ENCODE measurements around the gene NRP1.

The NRP1 gene

GRCh38 chr10:33152750-33153149, 181.7 kb downstream of the NRP1 start:
- TF ChIP-seq TAF1 (IDR thresholded peaks at IDR 0.05; ENCODE audit: low read depth) (no peak), NFIC (IDR thresholded peaks at IDR 0.05) (no peak)

- TF ChIP-seq ZBTB7A (IDR thresholded peaks at IDR 0.05; ENCODE audit: low read depth) = no peak
- TF ChIP-seq CREB1 (IDR thresholded peaks at IDR 0.05; ENCODE audit: low read depth) = no peak
- TF ChIP-seq CEBPB (IDR thresholded peaks at IDR 0.05) = no peak
- no peak for TF ChIP-seq YY1 (IDR thresholded peaks at IDR 0.05; ENCODE audit: low read depth)
- TF ChIP-seq EP300 (IDR thresholded peaks at IDR 0.05; ENCODE audit: borderline replicate concordance) = no peak
- no peak for TF ChIP-seq TCF12 (IDR thresholded peaks at IDR 0.05; ENCODE audit: low read depth)
- TF ChIP-seq TEAD4 (IDR thresholded peaks at IDR 0.05) = no peak
- TF ChIP-seq MAX (IDR thresholded peaks at IDR 0.05) = no peak
- no peak for TF ChIP-seq FOXM1 (IDR thresholded peaks at IDR 0.05; ENCODE audit: borderline replicate concordance, low read depth)
- no peak for TF ChIP-seq EGR1 (IDR thresholded peaks at IDR 0.05)
- no peak for TF ChIP-seq NFIC (IDR thresholded peaks at IDR 0.05)
- TF ChIP-seq USF1 (IDR thresholded peaks at IDR 0.05) = no peak
- TF ChIP-seq TAF1 (IDR thresholded peaks at IDR 0.05; ENCODE audit: low read depth) = no peak
- no peak for TF ChIP-seq RAD21 (IDR thresholded peaks at IDR 0.05; ENCODE audit: low read depth)
- no peak for TF ChIP-seq REST (IDR thresholded peaks at IDR 0.05; ENCODE audit: low read depth)
Measured at GRCh38 chr10:33152146-33152545, 182.3 kb downstream of the NRP1 start.

- TF ChIP-seq TEAD4 (IDR thresholded peaks at IDR 0.05) (no peak), TCF12 (IDR thresholded peaks at IDR 0.05; ENCODE audit: low read depth) (no peak), CREB1 (IDR thresholded peaks at IDR 0.05; ENCODE audit: low read depth) (no peak), YY1 (IDR thresholded peaks at IDR 0.05; ENCODE audit: low read depth) (no peak), NFIC (IDR thresholded peaks at IDR 0.05) (no peak), RAD21 (IDR thresholded peaks at IDR 0.05; ENCODE audit: low read depth) (no peak), FOXM1 (IDR thresholded peaks at IDR 0.05; ENCODE audit: borderline replicate concordance, low read depth) (no peak), EGR1 (IDR thresholded peaks at IDR 0.05) (no peak), EP300 (IDR thresholded peaks at IDR 0.05; ENCODE audit: borderline replicate concordance) (no peak), CEBPB (IDR thresholded peaks at IDR 0.05) (no peak), TAF1 (IDR thresholded peaks at IDR 0.05; ENCODE audit: low read depth) (no peak), MAX (IDR thresholded peaks at IDR 0.05) (no peak), ZBTB7A (IDR thresholded peaks at IDR 0.05; ENCODE audit: low read depth) (no peak), REST (IDR thresholded peaks at IDR 0.05; ENCODE audit: low read depth) (no peak), USF1 (IDR thresholded peaks at IDR 0.05) (no peak)
Measured at GRCh38 chr10:33151344-33151864, 183.1 kb downstream of the NRP1 start.

GRCh38 chr10:33150889-33151288, 183.6 kb downstream of the NRP1 start:
- TF ChIP-seq YY1 (IDR thresholded peaks at IDR 0.05; ENCODE audit: low read depth) = no peak

- TF ChIP-seq TAF1 (IDR thresholded peaks at IDR 0.05; ENCODE audit: low read depth) (no peak), TEAD4 (IDR thresholded peaks at IDR 0.05) (no peak), CEBPB (IDR thresholded peaks at IDR 0.05) (no peak)
Measured at GRCh38 chr10:33150146-33150545, 184.3 kb downstream of the NRP1 start.

- no peak for TF ChIP-seq MAX (IDR thresholded peaks at IDR 0.05)
Measured at GRCh38 chr10:33147013-33147310, 187.5 kb downstream of the NRP1 start.
